IPS-18c (cell line): ENCODE results near the gene ACOT13.
"Not testable (repeated sequence)": the region's sequence is repeated elsewhere in the genome, so short reads cannot be mapped to it uniquely, and the experiment has no call there.

ENCODE experiments used
- H3K4me3 ChIP-seq: 2 replicates; pipeline ENCODE4 v1.7.0; 2013; ENCODE audit warnings: low read depth, mild to moderate bottlenecking, low read length, moderate library complexity; ENCODE audit not compliant: insufficient read depth
- H3K9me3 ChIP-seq: one replicate; pipeline ENCODE4 v1.6.1; 2013; ENCODE audit warnings: mild to moderate bottlenecking, low read length, moderate library complexity; ENCODE audit not compliant: control insufficient read depth, insufficient read depth

The ACOT13 gene

DNA sequence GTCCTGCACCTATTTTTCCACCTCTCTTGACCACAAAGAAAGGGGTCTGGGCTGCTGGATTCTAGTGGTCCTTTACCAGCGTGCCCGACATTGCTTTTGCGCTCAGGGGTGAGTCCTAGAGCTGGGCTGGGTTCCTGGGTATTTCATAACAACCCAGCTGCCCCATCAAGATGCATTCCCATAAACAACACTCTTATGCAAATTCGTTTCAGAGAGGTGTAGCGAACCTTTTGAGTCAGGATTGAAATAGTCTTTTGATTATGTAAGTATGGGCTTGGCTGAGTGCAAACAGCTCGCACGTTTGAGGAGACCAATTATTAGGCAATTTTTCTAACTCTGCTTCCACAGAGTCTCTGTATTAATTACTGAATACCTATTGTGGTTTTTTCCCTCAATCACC, 13.7 kb downstream of the ACOT13 start:
- Histone ChIP-seq H3K4me3 (no peak overlapping the region), H3K9me3 (no peaks in the 10 kb centered on the region)

DNA sequence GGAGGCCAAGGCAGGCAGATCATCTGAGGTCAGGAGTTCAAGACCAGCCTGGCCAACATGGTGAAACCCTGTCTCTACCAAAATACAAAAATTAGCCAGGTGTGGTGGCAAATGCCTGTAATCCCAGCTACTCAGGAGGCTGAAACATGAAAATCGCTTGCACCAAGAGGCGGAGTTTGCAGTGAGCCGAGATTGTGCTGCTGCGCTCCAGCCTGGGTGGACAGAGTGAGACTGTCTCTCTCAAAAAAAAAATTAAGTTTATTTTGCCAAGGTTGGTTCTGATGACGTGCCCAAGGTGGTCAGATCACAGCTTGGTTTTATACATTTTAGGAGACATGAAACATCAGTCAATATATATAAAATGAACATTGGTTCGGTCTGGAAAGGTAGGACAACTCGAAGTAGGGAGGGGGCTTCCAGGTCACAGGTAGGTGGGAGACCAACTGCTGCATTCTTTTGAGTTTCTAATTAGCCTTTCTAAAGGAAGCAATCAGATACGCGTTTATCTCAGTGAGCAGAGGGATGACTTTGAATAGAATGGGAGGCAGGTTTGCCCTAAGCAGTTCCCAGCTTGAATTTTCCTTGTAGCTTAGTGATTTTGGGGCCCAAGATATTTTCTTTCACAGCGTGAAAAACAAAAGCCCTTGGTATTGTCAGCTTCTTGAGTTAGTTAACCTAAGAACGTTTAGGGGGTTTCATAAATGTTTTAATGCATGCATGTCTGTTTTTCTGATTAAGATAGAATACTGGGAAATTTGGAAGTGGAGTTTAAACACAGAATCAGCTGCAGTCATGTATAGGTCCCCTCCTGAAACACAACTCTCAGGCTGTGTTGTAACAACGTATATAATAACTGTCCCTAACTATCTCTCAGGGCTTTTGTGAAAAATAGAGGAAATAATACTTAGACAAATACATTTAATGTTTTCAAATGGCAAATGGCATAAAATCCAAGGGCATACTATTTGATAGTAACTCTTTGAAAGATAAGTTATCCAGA, 16.7 kb downstream of the ACOT13 start:
- Histone ChIP-seq H3K9me3 (no peaks in the 10 kb centered on the region), H3K4me3 (no peak overlapping the region; the same call in 1 of the 2 replicates)

DNA sequence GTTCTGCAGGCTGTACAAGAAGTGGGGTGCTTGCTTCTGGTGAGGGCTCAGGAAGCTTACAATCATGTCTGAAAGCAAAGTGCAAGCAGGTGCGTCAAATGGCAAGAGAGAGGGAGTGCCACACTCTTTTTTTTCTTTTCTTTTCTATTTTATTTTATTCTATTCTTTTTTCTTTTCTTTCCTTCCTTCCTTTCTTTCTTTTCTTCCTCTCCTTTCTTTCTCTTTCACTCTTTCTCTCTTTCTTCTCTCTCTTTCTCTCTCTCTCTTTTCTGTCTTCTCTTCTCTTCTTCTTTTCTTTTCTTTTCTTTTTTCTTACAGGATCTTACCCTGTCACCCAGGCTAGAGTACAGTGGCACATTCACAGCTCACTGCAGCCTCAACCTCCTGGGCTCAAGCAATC, 19.5 kb downstream of the ACOT13 start:
- Histone ChIP-seq H3K4me3 (no peak overlapping the region), H3K9me3 (no peaks in the 10 kb centered on the region)

DNA sequence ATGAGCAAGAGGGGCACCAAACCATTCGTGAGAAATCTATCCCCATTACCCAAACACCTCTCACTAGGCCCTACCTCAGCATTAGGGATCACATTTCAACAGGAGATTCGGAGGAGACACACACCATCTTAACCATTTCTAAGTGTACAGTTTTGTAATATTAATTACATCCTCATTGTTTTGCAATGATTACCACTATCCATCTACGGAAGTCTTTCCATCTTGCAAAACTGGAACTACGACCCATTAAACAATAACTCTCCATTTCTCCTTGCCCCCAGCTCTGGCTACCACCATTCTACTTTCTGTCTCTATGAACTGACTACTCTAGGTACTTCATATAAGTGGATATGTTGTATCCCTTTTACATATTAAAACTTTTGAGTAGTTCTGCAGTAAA, 20.1 kb downstream of the ACOT13 start:
- H3K9me3 ChIP-seq = no peaks in the 10 kb centered on the region
- no peak overlapping the region for H3K4me3 ChIP-seq

DNA sequence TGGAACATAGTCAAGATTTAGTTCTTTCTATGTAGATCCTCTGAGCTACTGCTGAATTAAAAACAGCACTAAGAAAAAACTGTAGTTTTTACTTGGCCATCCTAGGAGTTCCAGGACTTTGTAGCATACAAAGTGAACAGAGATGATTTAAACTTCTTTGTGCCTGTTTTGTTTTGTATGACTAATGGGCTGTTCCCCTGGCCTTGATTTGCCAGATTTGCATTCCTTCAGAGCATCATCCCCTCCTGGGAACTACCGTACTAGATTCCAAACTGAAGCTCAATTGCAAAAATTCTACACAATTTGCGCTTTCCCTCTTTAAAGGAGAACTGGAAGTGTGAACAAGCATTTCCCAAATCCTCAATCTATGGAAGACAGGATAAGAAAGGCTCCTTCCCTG, 23.1 kb downstream of the ACOT13 start:
- H3K4me3 ChIP-seq = no peak overlapping the region
- H3K9me3 ChIP-seq = no peaks in the 10 kb centered on the region

DNA sequence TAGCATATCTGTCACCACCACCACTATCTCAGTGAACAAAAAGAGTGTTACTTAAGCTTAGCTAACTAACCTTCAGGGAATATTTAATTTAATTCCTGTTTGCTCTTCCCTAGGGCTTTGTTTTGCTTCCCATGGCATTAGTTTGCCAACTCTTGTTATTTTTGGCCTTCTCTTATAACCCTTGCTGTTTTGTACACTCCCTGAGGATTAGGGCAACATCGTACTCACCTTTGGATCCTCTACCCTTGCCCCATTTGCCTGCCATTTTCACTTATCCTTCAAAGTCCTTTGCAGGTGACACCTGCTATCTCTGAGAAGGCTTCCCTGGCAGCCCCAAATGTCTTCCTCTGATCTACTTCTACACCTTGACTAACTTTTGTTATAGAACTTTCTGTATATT, 23.7 kb downstream of the ACOT13 start:
- Histone ChIP-seq H3K4me3 (no peak overlapping the region), H3K9me3 (no peaks in the 10 kb centered on the region)

DNA sequence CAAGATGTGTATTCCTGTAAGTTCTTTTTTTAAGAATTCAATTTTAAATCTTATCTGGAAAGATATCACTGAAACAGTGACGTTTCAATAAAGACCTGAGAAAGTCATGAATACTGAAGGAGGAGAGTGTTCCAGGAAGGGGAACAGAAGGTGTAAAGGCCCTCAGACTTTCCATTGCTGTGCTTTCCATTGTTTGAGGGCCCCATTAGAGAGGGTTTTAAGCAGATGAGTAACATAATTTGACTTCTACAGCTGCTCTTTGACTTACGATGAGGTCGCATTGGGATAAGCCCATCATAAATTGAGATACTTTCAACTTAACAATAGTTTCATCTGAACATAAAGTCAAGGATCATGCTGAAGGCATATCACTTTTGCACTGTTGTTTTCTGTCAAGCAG, 24.7 kb downstream of the ACOT13 start:
- Histone ChIP-seq H3K4me3 (no peak overlapping the region), H3K9me3 (no peaks in the 10 kb centered on the region)

DNA sequence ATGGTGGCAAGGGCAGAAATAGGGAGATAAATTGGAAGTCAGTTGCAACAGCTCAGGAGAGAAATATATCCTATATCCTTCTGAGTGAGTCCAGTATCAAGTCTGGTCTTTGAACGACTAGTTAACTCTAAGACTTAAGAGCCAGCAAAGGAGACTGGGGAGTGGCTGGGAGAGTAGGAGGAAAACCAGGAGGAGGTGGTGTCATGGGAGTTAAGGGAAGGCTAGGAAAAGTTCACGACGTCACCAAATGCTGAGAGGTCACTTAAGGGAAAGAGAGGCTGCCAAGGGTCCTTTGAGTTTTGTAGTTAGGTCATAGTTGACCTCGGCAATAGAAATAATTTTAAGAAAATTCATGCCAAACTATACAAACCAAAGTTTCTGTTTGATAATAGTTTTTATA, 25.1 kb downstream of the ACOT13 start:
- Histone ChIP-seq H3K4me3 (no peak overlapping the region), H3K9me3 (no peaks in the 10 kb centered on the region)

DNA sequence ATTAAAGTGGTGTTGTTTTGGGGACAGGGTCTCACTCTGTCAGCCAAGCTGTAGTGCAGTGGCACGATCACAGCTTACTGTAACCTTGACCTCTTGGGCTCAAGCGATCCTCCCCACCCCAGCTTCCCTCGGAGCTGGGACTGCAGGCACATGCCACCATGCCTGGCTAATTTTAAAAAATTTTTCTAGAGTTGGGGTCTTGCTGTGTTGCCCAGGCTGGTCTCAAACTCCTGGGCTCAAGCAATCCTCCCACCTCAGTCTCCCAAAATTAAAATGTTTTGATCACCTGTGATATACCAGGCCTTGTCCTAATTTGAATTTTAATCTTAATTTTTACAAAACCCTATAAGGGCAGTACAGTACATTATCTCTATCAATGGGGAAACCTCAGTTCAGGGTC, 25.5 kb downstream of the ACOT13 start:
- Histone ChIP-seq H3K9me3 (no peaks in the 10 kb centered on the region), H3K4me3 (no peak overlapping the region)

DNA sequence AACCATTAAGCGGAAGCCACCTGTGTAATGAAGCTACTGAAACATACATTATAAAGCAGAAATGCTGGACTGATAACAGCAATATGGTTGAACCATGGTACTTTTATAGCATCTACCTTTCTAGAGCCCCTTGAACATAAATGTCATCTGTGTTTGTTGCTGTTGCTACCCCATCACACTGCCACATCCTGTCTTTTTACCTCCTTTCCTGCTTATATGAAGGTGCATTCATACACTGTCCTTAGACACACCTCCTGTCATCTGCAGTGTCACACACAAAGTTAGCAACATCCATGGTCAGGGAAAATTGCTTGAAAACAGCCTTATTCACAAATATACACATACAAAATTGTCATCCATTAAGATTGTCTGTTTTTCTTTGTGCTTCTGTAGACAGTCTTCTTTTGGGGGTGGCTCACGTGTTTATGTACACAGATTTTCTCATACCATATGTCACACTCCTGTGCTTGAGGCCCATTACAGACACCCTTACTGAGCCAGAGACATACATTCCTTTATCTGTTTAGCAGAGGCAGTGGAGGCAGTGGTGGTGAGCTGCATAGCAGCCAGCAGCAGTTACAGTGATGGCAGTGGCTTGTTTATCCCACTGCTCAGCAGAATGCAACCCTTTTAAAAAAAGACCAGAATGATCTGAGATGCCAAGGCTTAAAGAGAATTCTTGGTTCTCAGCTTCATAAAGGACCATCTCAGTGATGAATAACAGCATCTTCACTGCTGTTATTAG, 26.1 kb downstream of the ACOT13 start:
- Histone ChIP-seq H3K9me3 (no peaks in the 10 kb centered on the region), H3K4me3 (no peak overlapping the region)

DNA sequence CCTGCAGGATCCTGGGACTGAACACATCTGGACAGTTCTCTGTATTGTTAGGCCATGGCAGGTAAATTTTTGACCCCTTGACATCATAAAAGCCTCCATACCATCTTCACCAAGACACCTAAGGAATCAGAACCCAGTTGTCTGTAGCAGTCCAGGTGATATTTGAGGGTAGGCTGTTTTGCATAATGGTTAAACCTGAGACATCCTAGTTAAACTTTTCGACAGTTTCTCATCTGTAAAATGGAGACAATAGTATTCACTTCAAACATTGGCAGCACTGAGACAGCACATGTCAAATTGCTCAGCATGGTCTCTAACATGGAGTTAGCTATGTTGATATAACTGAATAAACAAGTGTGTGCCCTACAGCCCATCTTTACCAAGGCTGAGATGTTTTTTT, 27.3 kb downstream of the ACOT13 start:
- H3K4me3 ChIP-seq = no peak overlapping the region
- no peaks in the 10 kb centered on the region for H3K9me3 ChIP-seq

DNA sequence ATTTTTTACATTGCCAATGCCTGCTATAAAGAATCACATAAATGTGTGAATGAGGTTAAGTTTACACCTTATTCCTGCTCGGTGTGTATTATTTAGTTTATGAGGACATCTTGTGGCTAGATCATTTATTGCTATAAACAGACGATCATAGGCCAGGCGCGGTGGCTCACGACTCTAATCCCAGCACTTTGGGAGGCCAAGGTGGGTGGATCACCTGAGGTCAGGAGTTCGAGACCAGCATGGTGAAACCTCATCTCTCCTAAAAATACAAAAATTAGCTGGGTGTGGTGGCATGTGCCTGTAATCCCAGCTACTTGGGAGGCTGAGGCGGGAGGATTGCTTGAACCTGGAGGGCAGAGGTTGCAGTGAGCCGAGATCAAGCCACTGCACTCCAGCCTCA, 28.8 kb downstream of the ACOT13 start:
- H3K9me3 ChIP-seq, H3K4me3 ChIP-seq: not testable (repeated sequence)

DNA sequence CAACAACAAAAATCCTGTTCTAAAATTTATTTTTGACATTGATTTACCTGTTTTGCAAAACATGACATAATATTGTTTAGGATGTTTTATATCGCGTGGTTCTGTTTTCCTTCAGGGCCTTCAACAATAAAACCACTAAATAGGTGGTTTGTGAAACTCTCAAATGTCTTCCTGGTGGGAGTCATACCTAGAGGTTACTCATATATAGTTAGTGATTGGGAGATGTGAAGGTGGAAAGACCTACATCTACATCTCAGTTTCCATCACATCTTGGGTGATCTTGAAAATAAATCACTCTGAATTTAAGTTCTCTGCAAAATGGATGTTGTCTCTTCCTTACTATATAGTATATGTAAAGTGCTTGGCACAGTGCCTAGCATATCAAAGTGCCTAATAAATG, 29.2 kb downstream of the ACOT13 start:
- no peaks in the 10 kb centered on the region for H3K9me3 ChIP-seq
- no peak overlapping the region for H3K4me3 ChIP-seq

DNA sequence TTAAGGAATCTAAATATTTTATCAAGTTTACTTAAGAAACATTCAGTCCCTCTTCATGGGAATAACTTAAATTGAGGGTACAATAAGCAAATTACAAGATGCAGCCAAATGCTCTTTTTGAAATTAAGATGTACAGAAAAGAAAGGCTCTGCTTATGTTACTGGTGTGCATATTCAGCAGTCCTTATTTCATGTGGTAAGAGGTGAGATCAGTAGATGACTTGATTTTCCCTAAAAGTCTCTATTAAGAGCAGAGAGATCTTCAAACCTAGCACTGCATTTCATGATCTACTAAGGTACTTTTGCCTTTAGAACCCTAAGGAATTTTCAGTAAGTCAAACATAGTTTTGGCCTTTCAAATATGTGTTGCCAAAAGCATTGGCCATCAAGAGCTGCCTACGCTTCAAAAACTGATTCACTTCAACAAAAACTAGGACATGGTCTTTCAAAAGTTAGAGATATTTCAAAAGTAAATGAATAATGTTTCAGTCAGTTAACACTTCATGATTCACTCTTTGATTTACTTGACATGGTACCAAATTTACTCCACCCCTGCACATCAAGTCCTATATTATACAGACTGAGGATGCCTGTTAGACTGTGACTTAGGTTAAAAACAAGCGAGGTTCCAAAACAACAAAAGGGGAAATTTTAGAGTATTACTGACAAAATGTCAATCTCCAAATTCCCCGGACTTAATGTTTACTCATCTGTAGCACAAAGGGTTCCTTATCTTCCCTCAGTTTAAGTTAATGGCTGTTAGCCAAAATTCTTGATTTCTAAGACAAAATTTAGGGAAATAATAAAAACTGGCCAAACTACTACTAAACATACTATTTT, 32.9 kb downstream of the ACOT13 start:
- no peak overlapping the region for H3K4me3 ChIP-seq

DNA sequence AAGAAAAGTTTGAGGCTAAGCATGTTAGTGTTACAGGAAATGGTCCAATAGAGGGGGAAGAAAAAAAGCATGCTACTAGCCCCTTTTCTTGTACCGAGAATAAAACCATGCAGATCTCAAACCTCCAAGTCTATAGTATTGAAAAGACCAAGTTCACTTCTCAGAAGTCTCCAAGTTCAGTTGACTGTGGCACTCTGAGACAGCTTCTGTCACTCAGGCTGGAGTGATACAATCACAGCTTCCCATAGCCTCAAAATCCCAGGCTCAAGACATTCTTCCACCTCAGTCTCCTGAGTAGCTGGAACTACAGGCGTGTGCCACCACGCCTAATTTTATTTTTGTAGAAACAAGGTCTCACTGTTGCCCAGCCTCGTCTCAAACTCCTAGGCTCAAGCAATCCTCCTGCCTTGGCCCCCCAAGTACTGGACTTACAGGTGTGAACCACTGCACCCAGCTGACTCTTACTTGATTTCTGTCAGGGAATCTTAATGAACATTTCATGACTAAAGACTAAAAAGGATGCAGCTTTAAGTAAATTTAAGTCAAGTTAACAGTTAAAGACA, 35.9 kb downstream of the ACOT13 start:
- H3K9me3 ChIP-seq = no peaks in the 10 kb centered on the region
- H3K4me3 ChIP-seq = no peak overlapping the region

More for the DNA sequence above, 32.9 kb downstream of the ACOT13 start:
- H3K9me3 ChIP-seq = no peaks in the 10 kb centered on the region

DNA sequence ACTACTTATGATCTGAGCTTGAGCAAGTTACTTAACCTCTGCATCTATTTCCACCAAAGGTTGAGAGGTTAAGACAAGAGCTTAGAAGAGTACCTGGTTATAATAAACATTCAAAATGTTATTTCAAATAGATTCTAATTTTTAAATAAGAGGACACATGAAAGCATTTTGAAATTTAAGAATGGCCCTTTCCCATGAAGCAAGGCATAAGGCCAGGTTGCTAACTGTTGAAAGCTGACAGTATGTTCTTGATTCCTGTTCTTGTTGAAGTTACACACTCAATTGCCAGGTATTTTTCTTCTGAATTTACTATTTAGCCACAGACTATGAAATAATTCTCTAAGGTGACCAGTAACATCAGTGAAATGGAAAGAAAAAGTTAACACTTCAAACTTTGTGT, 37.6 kb downstream of the ACOT13 start:
- Histone ChIP-seq H3K4me3 (no peak overlapping the region), H3K9me3 (no peaks in the 10 kb centered on the region)

DNA sequence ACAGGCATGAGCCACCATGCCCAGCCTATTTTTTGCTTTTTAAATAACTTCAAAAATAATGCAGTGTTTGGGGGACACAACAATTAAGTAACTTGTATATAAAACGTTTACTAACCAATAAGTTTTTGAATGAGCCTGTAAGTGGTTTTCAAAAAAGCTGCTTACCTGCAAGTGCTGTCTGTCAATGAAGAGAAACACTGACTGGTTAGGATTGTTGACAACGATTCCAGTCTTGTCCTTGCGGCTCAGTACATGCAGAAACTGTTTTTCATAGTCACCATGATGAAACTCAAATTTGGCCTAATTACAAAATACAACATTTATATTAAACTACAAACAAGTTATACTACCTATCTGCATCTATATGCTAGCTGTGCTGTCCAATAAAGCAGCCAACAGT, 41.7 kb downstream of the ACOT13 start:
- H3K4me3 ChIP-seq = no peak overlapping the region
- no peaks in the 10 kb centered on the region for H3K9me3 ChIP-seq
